ENCODE measurements around the gene SCMH1.
"Not testable (repeated sequence)": the region's sequence is repeated elsewhere in the genome, so short reads cannot be mapped to it uniquely, and the experiment has no call there.

The SCMH1 gene

GRCh38 chr1:41251120-41251519 lies 9.0 kb upstream of the SCMH1 start:
- not testable (repeated sequence) for H3K27me3 ChIP-seq (replicated peaks; ENCODE audit: control insufficient read depth, insufficient read depth, low read length, poor library complexity, severe bottlenecking); H3K9me3 ChIP-seq (ENCODE audit: control insufficient read depth, low read length); H3K4me1 ChIP-seq (ENCODE audit: control insufficient read depth, insufficient read depth, low read length, poor library complexity, severe bottlenecking); H3K36me3 ChIP-seq (ENCODE audit: control insufficient read depth, insufficient read depth, low read length); H3K27ac ChIP-seq (ENCODE audit: insufficient read depth, low read length, poor library complexity, severe bottlenecking); DNase-seq; H3K4me3 ChIP-seq (ENCODE audit: insufficient read depth, low read depth, low read length, poor library complexity, severe bottlenecking)

- DNase-seq: no peak
- no peaks in the 10 kb centered on the region for H3K36me3 ChIP-seq (ENCODE audit: control insufficient read depth, insufficient read depth, low read length)
- H3K4me3 ChIP-seq (ENCODE audit: insufficient read depth, low read depth, low read length, poor library complexity, severe bottlenecking): no peak overlapping the region
- no peak overlapping the region for H3K27ac ChIP-seq (ENCODE audit: insufficient read depth, low read length, poor library complexity, severe bottlenecking)
- H3K27me3 ChIP-seq (replicated peaks; ENCODE audit: control insufficient read depth, insufficient read depth, low read length, poor library complexity, severe bottlenecking): no peaks in the 10 kb centered on the region
- no peaks in the 10 kb centered on the region for H3K9me3 ChIP-seq (ENCODE audit: control insufficient read depth, low read length)
- no peaks in the 10 kb centered on the region for H3K4me1 ChIP-seq (ENCODE audit: control insufficient read depth, insufficient read depth, low read length, poor library complexity, severe bottlenecking)
Measured at GRCh38 chr1:41249319-41249718, 7.2 kb upstream of the SCMH1 start.

- Histone ChIP-seq H3K27me3 (replicated peaks; ENCODE audit: control insufficient read depth, insufficient read depth, low read length, poor library complexity, severe bottlenecking) (no peaks in the 10 kb centered on the region), H3K4me3 (ENCODE audit: insufficient read depth, low read depth, low read length, poor library complexity, severe bottlenecking) (no peak overlapping the region), H3K36me3 (ENCODE audit: control insufficient read depth, insufficient read depth, low read length) (no peaks in the 10 kb centered on the region), H3K27ac (ENCODE audit: insufficient read depth, low read length, poor library complexity, severe bottlenecking) (no peak overlapping the region), H3K9me3 (ENCODE audit: control insufficient read depth, low read length) (no peaks in the 10 kb centered on the region), H3K4me1 (ENCODE audit: control insufficient read depth, insufficient read depth, low read length, poor library complexity, severe bottlenecking) (peaks cover 6% of the 10 kb centered on the region)
- no peak for DNase-seq
Measured at GRCh38 chr1:41246568-41246967, 4.5 kb upstream of the SCMH1 start.

GRCh38 chr1:41245659-41246058 lies 3.6 kb upstream of the SCMH1 start:
- no peak for DNase-seq
- Histone ChIP-seq H3K4me3 (ENCODE audit: insufficient read depth, low read depth, low read length, poor library complexity, severe bottlenecking) (no peak overlapping the region), H3K27me3 (replicated peaks; ENCODE audit: control insufficient read depth, insufficient read depth, low read length, poor library complexity, severe bottlenecking) (no peaks in the 10 kb centered on the region), H3K9me3 (ENCODE audit: control insufficient read depth, low read length) (no peaks in the 10 kb centered on the region), H3K4me1 (ENCODE audit: control insufficient read depth, insufficient read depth, low read length, poor library complexity, severe bottlenecking) (peaks cover 6% of the 10 kb centered on the region), H3K36me3 (ENCODE audit: control insufficient read depth, insufficient read depth, low read length) (no peaks in the 10 kb centered on the region), H3K27ac (ENCODE audit: insufficient read depth, low read length, poor library complexity, severe bottlenecking) (no peak overlapping the region)

- Histone ChIP-seq H3K9me3 (ENCODE audit: control insufficient read depth, low read length) (no peaks in the 10 kb centered on the region), H3K4me1 (ENCODE audit: control insufficient read depth, insufficient read depth, low read length, poor library complexity, severe bottlenecking) (peaks cover 6% of the 10 kb centered on the region), H3K27ac (ENCODE audit: insufficient read depth, low read length, poor library complexity, severe bottlenecking) (no peak overlapping the region), H3K36me3 (ENCODE audit: control insufficient read depth, insufficient read depth, low read length) (no peaks in the 10 kb centered on the region), H3K4me3 (ENCODE audit: insufficient read depth, low read depth, low read length, poor library complexity, severe bottlenecking) (no peak overlapping the region), H3K27me3 (replicated peaks; ENCODE audit: control insufficient read depth, insufficient read depth, low read length, poor library complexity, severe bottlenecking) (no peaks in the 10 kb centered on the region)
- no peak for DNase-seq
Measured at GRCh38 chr1:41243079-41243385, 926 bp upstream of the SCMH1 start.

- Histone ChIP-seq H3K9me3 (ENCODE audit: control insufficient read depth, low read length) (no peaks in the 10 kb centered on the region), H3K27ac (ENCODE audit: insufficient read depth, low read length, poor library complexity, severe bottlenecking) (peak overlapping the region; percentile 49), H3K36me3 (ENCODE audit: control insufficient read depth, insufficient read depth, low read length) (no peaks in the 10 kb centered on the region), H3K27me3 (replicated peaks; ENCODE audit: control insufficient read depth, insufficient read depth, low read length, poor library complexity, severe bottlenecking) (no peaks in the 10 kb centered on the region), H3K4me1 (ENCODE audit: control insufficient read depth, insufficient read depth, low read length, poor library complexity, severe bottlenecking) (peaks cover 6% of the 10 kb centered on the region), H3K4me3 (ENCODE audit: insufficient read depth, low read depth, low read length, poor library complexity, severe bottlenecking) (peak overlapping the region; percentile 53)
- DNase-seq: no peak
Measured at GRCh38 chr1:41242342-41243078, 404 bp upstream of the SCMH1 start.

GRCh38 chr1:41241354-41241748 lies 755 bp downstream of the SCMH1 start:
- no peaks in the 10 kb centered on the region for H3K27me3 ChIP-seq (replicated peaks; ENCODE audit: control insufficient read depth, insufficient read depth, low read length, poor library complexity, severe bottlenecking)
- H3K4me3 ChIP-seq (ENCODE audit: insufficient read depth, low read depth, low read length, poor library complexity, severe bottlenecking): peak overlapping the region; percentile 55
- H3K9me3 ChIP-seq (ENCODE audit: control insufficient read depth, low read length): no peaks in the 10 kb centered on the region
- H3K27ac ChIP-seq (ENCODE audit: insufficient read depth, low read length, poor library complexity, severe bottlenecking): peak overlapping the region; percentile 62
- DNase-seq: peak in 1 of 3 donors; percentile 13
- H3K36me3 ChIP-seq (ENCODE audit: control insufficient read depth, insufficient read depth, low read length): no peaks in the 10 kb centered on the region
- peaks cover 6% of the 10 kb centered on the region for H3K4me1 ChIP-seq (ENCODE audit: control insufficient read depth, insufficient read depth, low read length, poor library complexity, severe bottlenecking)

- no peaks in the 10 kb centered on the region for H3K9me3 ChIP-seq (ENCODE audit: control insufficient read depth, low read length)
- DNase-seq: no peak
- H3K27ac ChIP-seq (ENCODE audit: insufficient read depth, low read length, poor library complexity, severe bottlenecking): peak overlapping the region; percentile 62
- peaks cover 6% of the 10 kb centered on the region for H3K4me1 ChIP-seq (ENCODE audit: control insufficient read depth, insufficient read depth, low read length, poor library complexity, severe bottlenecking)
- no peaks in the 10 kb centered on the region for H3K36me3 ChIP-seq (ENCODE audit: control insufficient read depth, insufficient read depth, low read length)
- no peaks in the 10 kb centered on the region for H3K27me3 ChIP-seq (replicated peaks; ENCODE audit: control insufficient read depth, insufficient read depth, low read length, poor library complexity, severe bottlenecking)
- H3K4me3 ChIP-seq (ENCODE audit: insufficient read depth, low read depth, low read length, poor library complexity, severe bottlenecking): peak overlapping the region; percentile 55
Measured at GRCh38 chr1:41240781-41241353, 1.2 kb downstream of the SCMH1 start.

- no peak for DNase-seq
- H3K27ac ChIP-seq (ENCODE audit: insufficient read depth, low read length, poor library complexity, severe bottlenecking): peak overlapping the region; percentile 10
Measured at GRCh38 chr1:41239988-41240610, 2.0 kb downstream of the SCMH1 start.

GRCh38 chr1:41238311-41238988 lies 3.7 kb downstream of the SCMH1 start:
- no peak overlapping the region for H3K4me3 ChIP-seq (ENCODE audit: insufficient read depth, low read depth, low read length, poor library complexity, severe bottlenecking)
- DNase-seq: no peak
- peaks cover 6% of the 10 kb centered on the region for H3K4me1 ChIP-seq (ENCODE audit: control insufficient read depth, insufficient read depth, low read length, poor library complexity, severe bottlenecking)
- no peak overlapping the region for H3K27ac ChIP-seq (ENCODE audit: insufficient read depth, low read length, poor library complexity, severe bottlenecking)
- no peaks in the 10 kb centered on the region for H3K9me3 ChIP-seq (ENCODE audit: control insufficient read depth, low read length)
- H3K36me3 ChIP-seq (ENCODE audit: control insufficient read depth, insufficient read depth, low read length): no peaks in the 10 kb centered on the region
- H3K27me3 ChIP-seq (replicated peaks; ENCODE audit: control insufficient read depth, insufficient read depth, low read length, poor library complexity, severe bottlenecking): no peaks in the 10 kb centered on the region

More at GRCh38 chr1:41239988-41240610, 2.0 kb downstream of the SCMH1 start:
- Histone ChIP-seq H3K4me1 (ENCODE audit: control insufficient read depth, insufficient read depth, low read length, poor library complexity, severe bottlenecking) (peaks cover 6% of the 10 kb centered on the region), H3K4me3 (ENCODE audit: insufficient read depth, low read depth, low read length, poor library complexity, severe bottlenecking) (no peak overlapping the region), H3K27me3 (replicated peaks; ENCODE audit: control insufficient read depth, insufficient read depth, low read length, poor library complexity, severe bottlenecking) (no peaks in the 10 kb centered on the region), H3K36me3 (ENCODE audit: control insufficient read depth, insufficient read depth, low read length) (no peaks in the 10 kb centered on the region), H3K9me3 (ENCODE audit: control insufficient read depth, low read length) (no peaks in the 10 kb centered on the region)
